Measurements from ENCODE around the gene MCFD2.

The MCFD2 gene

DNA sequence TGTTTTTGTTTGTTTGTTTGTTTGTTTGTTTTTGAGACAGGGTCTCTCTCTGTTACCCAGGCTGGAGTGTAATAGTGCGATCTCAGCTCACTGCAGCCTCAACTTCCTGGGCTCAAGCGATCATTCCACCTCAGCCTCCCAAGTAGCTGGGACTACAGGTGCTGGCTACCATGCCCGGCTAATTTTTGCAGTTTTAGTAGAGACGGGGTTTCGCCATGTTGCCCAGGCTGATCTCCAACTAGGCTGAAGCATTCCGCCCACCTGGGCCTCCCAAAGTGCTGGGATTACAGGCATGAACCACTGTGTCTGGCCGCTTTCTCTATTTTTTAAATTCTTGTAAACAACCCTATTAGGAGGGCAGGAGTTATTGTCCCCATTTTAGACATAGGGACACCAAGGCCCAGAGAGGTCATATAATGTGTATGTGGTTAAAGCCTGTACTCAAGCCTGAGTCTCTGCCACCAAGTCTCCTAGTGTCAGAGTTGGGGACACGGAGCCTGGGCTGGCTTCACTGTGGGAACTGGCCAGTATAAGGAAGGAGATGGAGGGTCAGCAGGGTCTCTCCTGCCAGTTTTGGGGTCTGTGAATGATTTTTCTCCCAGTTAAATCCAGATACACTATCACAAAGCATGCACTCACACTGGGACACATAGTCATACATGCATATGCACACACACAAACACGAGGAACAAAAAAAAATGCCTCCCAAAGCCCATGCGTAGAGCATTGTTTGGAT is 27.5 kb upstream of the MCFD2 start:
- Histone ChIP-seq H3K9me3 (ENCODE audit: insufficient read depth, low read depth, low read length) (no peaks in the 10 kb centered on the region), H4K12ac (ENCODE audit: low read depth, low read length) (no peak overlapping the region), H2AFZ (ENCODE audit: insufficient read depth, low read length, poor library complexity) (no peak overlapping the region), H3K4ac (ENCODE audit: low read depth, low read length) (peak overlapping the region; percentile 80), H3K27me3 (ENCODE audit: insufficient read depth, low read length) (no peaks in the 10 kb centered on the region), H3K79me2 (ENCODE audit: control insufficient read depth, insufficient read depth, low read length, poor library complexity) (peaks cover 22% of the 10 kb centered on the region), H3K9ac (ENCODE audit: low read length) (no peak overlapping the region), H3K4me2 (ENCODE audit: low read length) (peak overlapping the region; percentile 96), H2BK120ac (ENCODE audit: insufficient read depth, low read length, poor library complexity) (no peak overlapping the region), H2BK5ac (ENCODE audit: low read depth, low read length, poor library complexity) (no peak overlapping the region), H2BK12ac (ENCODE audit: low read length) (no peak overlapping the region), H3K79me1 (ENCODE audit: low read length) (peaks cover 25% of the 10 kb centered on the region), H4K91ac (ENCODE audit: low read depth, low read length) (no peak overlapping the region), H3K4me1 (ENCODE audit: control insufficient read depth in 1 of 2, insufficient read depth in 2 of 2, low read length in 2 of 2) (peaks cover 13 to 16% of the 10 kb centered on the region in 2 experiments), H3K23ac (ENCODE audit: low read length) (no peak overlapping the region), H4K8ac (ENCODE audit: low read depth, low read length) (no peak overlapping the region), H3K36me3 (ENCODE audit: control insufficient read depth in 1 of 2, insufficient read depth in 2 of 2, low read length in 2 of 2) (peaks cover 10% of the 10 kb centered on the region in 2 experiments), H3K4me3 (ENCODE audit: low read depth, low read length) (no peak overlapping the region), H3K14ac (ENCODE audit: low read length) (no peak overlapping the region), H3K27ac (ENCODE audit: low read depth, low read length) (no peak overlapping the region), H3K18ac (ENCODE audit: low read length) (no peak overlapping the region), H2AK5ac (ENCODE audit: low read length) (no peak overlapping the region)
- no peak for DNase-seq
- WGBS (ENCODE audit: extremely low coverage, insufficient coverage, insufficient read length) = no CpG with 5 or more reads among the region's 10 CpGs

DNA sequence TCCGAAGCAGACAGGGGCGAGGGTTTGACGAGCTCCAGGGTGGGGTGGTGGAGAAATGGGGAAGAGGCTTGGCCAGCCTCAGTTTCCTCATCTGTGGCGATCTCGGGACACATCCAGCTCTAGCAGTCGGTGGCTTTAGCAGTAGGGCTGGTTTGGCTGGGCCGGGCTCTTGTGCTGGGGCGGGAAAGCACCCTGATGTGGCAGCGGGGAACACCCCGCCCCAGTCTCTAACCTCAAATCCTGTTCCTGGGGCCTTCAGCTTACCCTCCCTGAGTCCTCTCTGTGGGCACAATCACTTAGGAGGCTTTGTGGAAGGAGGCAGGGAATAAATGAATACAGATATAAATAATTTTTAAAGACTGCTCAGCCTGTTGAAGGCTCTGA is 26.5 kb upstream of the MCFD2 start:
- peak overlapping the region; percentile 35 for H2BK5ac ChIP-seq (ENCODE audit: low read depth, low read length, poor library complexity)
- peak; percentile 18 to 43 for DNase-seq
- peaks cover 6 to 7% of the 10 kb centered on the region in 2 experiments for H3K36me3 ChIP-seq (ENCODE audit: control insufficient read depth in 1 of 2, insufficient read depth in 2 of 2, low read length in 2 of 2)
- peak overlapping the region; percentile 95 for H3K4me3 ChIP-seq (ENCODE audit: low read depth, low read length)
- peak overlapping the region; percentile 64 for H4K91ac ChIP-seq (ENCODE audit: low read depth, low read length)
- peaks cover 20% of the 10 kb centered on the region for H3K79me2 ChIP-seq (ENCODE audit: control insufficient read depth, insufficient read depth, low read length, poor library complexity)
- H3K9me3 ChIP-seq (ENCODE audit: insufficient read depth, low read depth, low read length) = no peaks in the 10 kb centered on the region
- no peaks in the 10 kb centered on the region for H3K27me3 ChIP-seq (ENCODE audit: insufficient read depth, low read length)
- peak overlapping the region; percentile 73 for H3K4ac ChIP-seq (ENCODE audit: low read depth, low read length)
- no peak overlapping the region for H2BK12ac ChIP-seq (ENCODE audit: low read length)
- peak overlapping the region; percentile 95 for H3K27ac ChIP-seq (ENCODE audit: low read depth, low read length)
- peak overlapping the region; percentile 29 for H4K12ac ChIP-seq (ENCODE audit: low read depth, low read length)
- peak overlapping the region; percentile 57 for H2BK120ac ChIP-seq (ENCODE audit: insufficient read depth, low read length, poor library complexity)
- H2AFZ ChIP-seq (ENCODE audit: insufficient read depth, low read length, poor library complexity) = peak overlapping the region; percentile 33
- H3K14ac ChIP-seq (ENCODE audit: low read length) = peak overlapping the region; percentile 77
- peak overlapping the region; percentile 83 for H3K9ac ChIP-seq (ENCODE audit: low read length)
- no CpG with 5 or more reads among the region's 10 CpGs for WGBS (ENCODE audit: extremely low coverage, insufficient coverage, insufficient read length)
- no peak overlapping the region for H2AK5ac ChIP-seq (ENCODE audit: low read length)
- H3K23ac ChIP-seq (ENCODE audit: low read length) = peak overlapping the region; percentile 14
- peak overlapping the region; percentile 40 for H4K8ac ChIP-seq (ENCODE audit: low read depth, low read length)
- H3K4me1 ChIP-seq (ENCODE audit: control insufficient read depth in 1 of 2, insufficient read depth in 2 of 2, low read length in 2 of 2) = peaks cover 13 to 16% of the 10 kb centered on the region in 2 experiments
- H3K18ac ChIP-seq (ENCODE audit: low read length) = peak overlapping the region; percentile 36
- peaks cover 25% of the 10 kb centered on the region for H3K79me1 ChIP-seq (ENCODE audit: low read length)
- H3K4me2 ChIP-seq (ENCODE audit: low read length) = peak overlapping the region; percentile 96

DNA sequence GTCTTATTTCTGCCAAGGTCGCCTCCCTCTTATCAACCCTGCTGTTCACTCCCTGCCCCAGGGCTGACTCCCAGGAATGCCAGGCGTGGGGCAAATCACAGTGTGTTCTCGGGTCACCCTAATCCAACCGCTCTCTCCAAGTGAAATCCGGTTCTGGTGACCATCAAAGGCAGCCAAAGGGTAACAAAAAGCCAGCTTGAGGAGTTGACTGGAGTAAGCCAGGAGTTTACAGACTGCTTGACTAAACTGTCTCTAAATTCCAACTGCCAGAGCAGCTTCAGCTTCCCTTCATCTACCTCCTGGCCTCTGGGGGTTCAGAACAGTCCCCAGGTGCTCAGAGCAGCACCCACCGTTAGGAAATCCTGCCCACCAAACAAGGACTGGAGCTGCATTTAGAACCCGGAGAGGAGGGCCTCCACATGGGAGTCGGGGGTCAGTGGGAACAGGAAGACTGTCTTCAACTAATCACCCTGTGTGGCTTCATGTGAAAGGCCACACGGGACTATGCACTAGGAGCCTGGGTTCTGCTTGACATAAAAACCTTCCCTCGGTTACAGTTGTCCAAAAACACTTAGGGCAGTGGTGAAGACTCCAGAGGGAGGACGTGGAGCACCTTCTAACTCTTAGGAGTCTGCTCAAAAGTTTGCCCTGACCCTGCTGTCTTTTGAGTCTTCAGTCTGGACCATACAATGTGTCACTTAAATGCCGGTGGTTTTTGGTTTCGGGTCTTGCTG is 24.2 kb upstream of the MCFD2 start:
- H2AFZ ChIP-seq (ENCODE audit: insufficient read depth, low read length, poor library complexity) = peak overlapping the region; percentile 72
- no peak overlapping the region for H3K23ac ChIP-seq (ENCODE audit: low read length)
- peak overlapping the region; percentile 3 for H3K4ac ChIP-seq (ENCODE audit: low read depth, low read length)
- H2BK120ac ChIP-seq (ENCODE audit: insufficient read depth, low read length, poor library complexity) = peak overlapping the region; percentile 74
- H2BK5ac ChIP-seq (ENCODE audit: low read depth, low read length, poor library complexity) = peak overlapping the region; percentile 53
- H3K36me3 ChIP-seq (ENCODE audit: control insufficient read depth in 1 of 2, insufficient read depth in 2 of 2, low read length in 2 of 2) = peaks cover 1 to 2% of the 10 kb centered on the region in 2 experiments
- no CpG with 5 or more reads among the region's 13 CpGs for WGBS (ENCODE audit: extremely low coverage, insufficient coverage, insufficient read length)
- peak in 1 of 2 donors; percentile 20 for DNase-seq
- peaks cover 20% of the 10 kb centered on the region for H3K79me2 ChIP-seq (ENCODE audit: control insufficient read depth, insufficient read depth, low read length, poor library complexity)
- H3K14ac ChIP-seq (ENCODE audit: low read length) = peak overlapping the region; percentile 85
- peaks cover 25% of the 10 kb centered on the region for H3K79me1 ChIP-seq (ENCODE audit: low read length)
- H3K4me1 ChIP-seq (ENCODE audit: control insufficient read depth in 1 of 2, insufficient read depth in 2 of 2, low read length in 2 of 2) = peaks cover 13 to 16% of the 10 kb centered on the region in 2 experiments
- no peak overlapping the region for H3K4me3 ChIP-seq (ENCODE audit: low read depth, low read length)
- peak overlapping the region; percentile 85 for H4K8ac ChIP-seq (ENCODE audit: low read depth, low read length)
- no peaks in the 10 kb centered on the region for H3K9me3 ChIP-seq (ENCODE audit: insufficient read depth, low read depth, low read length)
- H3K27ac ChIP-seq (ENCODE audit: low read depth, low read length) = peak overlapping the region; percentile 95
- H3K18ac ChIP-seq (ENCODE audit: low read length) = peak overlapping the region; percentile 73
- H2BK12ac ChIP-seq (ENCODE audit: low read length) = peak overlapping the region; percentile 29
- H3K27me3 ChIP-seq (ENCODE audit: insufficient read depth, low read length) = no peaks in the 10 kb centered on the region
- H4K91ac ChIP-seq (ENCODE audit: low read depth, low read length) = peak overlapping the region; percentile 84
- peak overlapping the region; percentile 86 for H2AK5ac ChIP-seq (ENCODE audit: low read length)
- peak overlapping the region; percentile 96 for H3K4me2 ChIP-seq (ENCODE audit: low read length)
- peak overlapping the region; percentile 71 for H4K12ac ChIP-seq (ENCODE audit: low read depth, low read length)
- no peak overlapping the region for H3K9ac ChIP-seq (ENCODE audit: low read length)

GRCh38 chr2:46937471-46937901 is 21.9 kb upstream of the MCFD2 start:
- WGBS (ENCODE audit: extremely low coverage, insufficient coverage, insufficient read length) = no CpG with 5 or more reads among the region's 4 CpGs
- Histone ChIP-seq H3K14ac (ENCODE audit: low read length) (no peak overlapping the region), H3K36me3 (ENCODE audit: control insufficient read depth in 1 of 2, insufficient read depth in 2 of 2, low read length in 2 of 2) (no peaks in the 10 kb centered on the region), H2BK5ac (ENCODE audit: low read depth, low read length, poor library complexity) (no peak overlapping the region), H2AFZ (ENCODE audit: insufficient read depth, low read length, poor library complexity) (no peak overlapping the region), H4K91ac (ENCODE audit: low read depth, low read length) (no peak overlapping the region), H2BK120ac (ENCODE audit: insufficient read depth, low read length, poor library complexity) (peak overlapping the region; percentile 37), H3K79me2 (ENCODE audit: control insufficient read depth, insufficient read depth, low read length, poor library complexity) (peaks cover 16% of the 10 kb centered on the region), H3K4ac (ENCODE audit: low read depth, low read length) (no peak overlapping the region), H2AK5ac (ENCODE audit: low read length) (no peak overlapping the region), H4K8ac (ENCODE audit: low read depth, low read length) (no peak overlapping the region), H4K12ac (ENCODE audit: low read depth, low read length) (no peak overlapping the region), H3K79me1 (ENCODE audit: low read length) (peaks cover 25% of the 10 kb centered on the region), H3K4me2 (ENCODE audit: low read length) (no peak overlapping the region), H3K9me3 (ENCODE audit: insufficient read depth, low read depth, low read length) (no peaks in the 10 kb centered on the region), H3K18ac (ENCODE audit: low read length) (no peak overlapping the region), H3K23ac (ENCODE audit: low read length) (no peak overlapping the region), H3K27me3 (ENCODE audit: insufficient read depth, low read length) (no peaks in the 10 kb centered on the region), H3K4me3 (ENCODE audit: low read depth, low read length) (no peak overlapping the region), H3K27ac (ENCODE audit: low read depth, low read length) (no peak overlapping the region), H2BK12ac (ENCODE audit: low read length) (no peak overlapping the region), H3K9ac (ENCODE audit: low read length) (no peak overlapping the region), H3K4me1 (ENCODE audit: control insufficient read depth in 1 of 2, insufficient read depth in 2 of 2, low read length in 2 of 2) (peaks cover 13% of the 10 kb centered on the region in 2 experiments)
- DNase-seq = no peak

Measured in trophoblast cell (in vitro differentiated cells and primary cell).